Fibroblast of skin of right quadriceps (primary cell): ENCODE data around the gene CNTN1.
"Not testable (repeated sequence)": the region's sequence is repeated elsewhere in the genome, so short reads cannot be mapped to it uniquely, and the experiment has no call there.

Experiments used
- DNase-seq: peaks from one replicate; pipeline ENCODE4 v3.0.0-alpha.2; 2013

Gene CNTN1

GRCh38 chr12:40701756-40702155 is 9.5 kb downstream of the CNTN1 start:
- no peak for DNase-seq

GRCh38 chr12:40711121-40711520 is 18.9 kb downstream of the CNTN1 start:
- DNase-seq, result no peak

- no peak for DNase-seq
Observed at GRCh38 chr12:40714636-40715035, 22.4 kb downstream of the CNTN1 start.

- no peak for DNase-seq
Observed at GRCh38 chr12:40716037-40716436, 23.8 kb downstream of the CNTN1 start.

GRCh38 chr12:40717576-40717975 is 25.3 kb downstream of the CNTN1 start:
- DNase-seq, result no peak

GRCh38 chr12:40718878-40719372 is 26.7 kb downstream of the CNTN1 start:
- no peak for DNase-seq

GRCh38 chr12:40723001-40723400 is 30.8 kb downstream of the CNTN1 start:
- no peak for DNase-seq

GRCh38 chr12:40726366-40726765 is 34.1 kb downstream of the CNTN1 start:
- no peak for DNase-seq

GRCh38 chr12:40727774-40728483 is 35.7 kb downstream of the CNTN1 start:
- DNase-seq, result no peak

GRCh38 chr12:40730281-40730680 is 38.0 kb downstream of the CNTN1 start:
- DNase-seq, result no peak

GRCh38 chr12:40733871-40734270 is 41.6 kb downstream of the CNTN1 start:
- DNase-seq, result no peak

- DNase-seq, result no peak
Observed at GRCh38 chr12:40734276-40734675, 42.0 kb downstream of the CNTN1 start.

- no peak for DNase-seq
Observed at GRCh38 chr12:40735551-40736230, 43.5 kb downstream of the CNTN1 start.

GRCh38 chr12:40737416-40737815 is 45.2 kb downstream of the CNTN1 start:
- not testable (repeated sequence) for DNase-seq

GRCh38 chr12:40738856-40739255 is 46.6 kb downstream of the CNTN1 start:
- DNase-seq, result no peak

- no peak for DNase-seq
Observed at GRCh38 chr12:40742041-40742440, 49.8 kb downstream of the CNTN1 start.

GRCh38 chr12:40745386-40745785 is 53.1 kb downstream of the CNTN1 start:
- no peak for DNase-seq

- no peak for DNase-seq
Observed at GRCh38 chr12:40749863-40750262, 57.6 kb downstream of the CNTN1 start.

GRCh38 chr12:40752011-40752410 is 59.8 kb downstream of the CNTN1 start:
- no peak for DNase-seq

GRCh38 chr12:40760821-40761220 is 68.6 kb downstream of the CNTN1 start:
- DNase-seq, result no peak

GRCh38 chr12:40762072-40762471 is 69.8 kb downstream of the CNTN1 start:
- no peak for DNase-seq

GRCh38 chr12:40768125-40768864 is 76.1 kb downstream of the CNTN1 start:
- no peak for DNase-seq

GRCh38 chr12:40769846-40770245 is 77.6 kb downstream of the CNTN1 start:
- no peak for DNase-seq

- DNase-seq, result no peak
Observed at GRCh38 chr12:40770781-40771180, 78.5 kb downstream of the CNTN1 start.
